ENCODE measurements around the gene IFIT3.
A peak's percentile ranks its signal among the peaks of the same experiment; 100 is the strongest.
"Not testable (repeated sequence)": the region's sequence is repeated elsewhere in the genome, so short reads cannot be mapped to it uniquely, and the experiment has no call there.

Gene IFIT3

GRCh38 chr10:89304026-89304425 lies 23.8 kb upstream of the IFIT3 start:
- no peak for DNase-seq

GRCh38 chr10:89304446-89304845 lies 23.4 kb upstream of the IFIT3 start:
- no peak for DNase-seq

GRCh38 chr10:89304925-89305324 lies 22.9 kb upstream of the IFIT3 start:
- no peak for DNase-seq

GRCh38 chr10:89305766-89306433 lies 21.9 kb upstream of the IFIT3 start:
- DNase-seq: no peak

- no peak for DNase-seq
Observed at GRCh38 chr10:89306434-89307268, 21.1 kb upstream of the IFIT3 start.

- no peak for DNase-seq
Observed at GRCh38 chr10:89307269-89307577, 20.6 kb upstream of the IFIT3 start.

GRCh38 chr10:89308266-89308665 lies 19.5 kb upstream of the IFIT3 start:
- no peak for DNase-seq

GRCh38 chr10:89308736-89309135 lies 19.1 kb upstream of the IFIT3 start:
- no peak for DNase-seq

GRCh38 chr10:89309156-89310055 lies 18.4 kb upstream of the IFIT3 start:
- no peak for DNase-seq

GRCh38 chr10:89310056-89310893 lies 17.5 kb upstream of the IFIT3 start:
- DNase-seq: no peak

- DNase-seq: no peak
Observed at GRCh38 chr10:89312973-89313372, 14.8 kb upstream of the IFIT3 start.

GRCh38 chr10:89314676-89315075 lies 13.1 kb upstream of the IFIT3 start:
- no peak for DNase-seq

GRCh38 chr10:89318047-89318446 lies 9.8 kb upstream of the IFIT3 start:
- DNase-seq: not testable (repeated sequence)

GRCh38 chr10:89325081-89325480 lies 2.7 kb upstream of the IFIT3 start:
- DNase-seq: not testable (repeated sequence)

GRCh38 chr10:89325856-89326255 lies 1.9 kb upstream of the IFIT3 start:
- not testable (repeated sequence) for DNase-seq

GRCh38 chr10:89329151-89329550 lies 1.4 kb downstream of the IFIT3 start:
- no peak for DNase-seq

GRCh38 chr10:89330014-89330413 lies 2.2 kb downstream of the IFIT3 start:
- DNase-seq: not testable (repeated sequence)

- no peak for DNase-seq
Observed at GRCh38 chr10:89330537-89331212, 2.9 kb downstream of the IFIT3 start.

- not testable (repeated sequence) for DNase-seq
Observed at GRCh38 chr10:89331487-89332122, 3.8 kb downstream of the IFIT3 start.

- peak; percentile 69 for DNase-seq
Observed at GRCh38 chr10:89332123-89332633, 4.4 kb downstream of the IFIT3 start.

GRCh38 chr10:89335226-89335625 lies 7.4 kb downstream of the IFIT3 start:
- DNase-seq: no peak
